H1 (cell line): ENCODE measurements around the gene CEP70. TPM values are rescaled to one million over a fixed set of nuclear protein-coding genes. Genes with fewer than 3 reads are reported as not detected.

ENCODE experiments used
- CTCF ChIA-PET: fragments of 300-600 bp; sonication (Branson Sonifier 250); formaldehyde crosslinking; loops from one replicate; lab custom pipeline; 2021; ENCODE audit not compliant: partially characterized antibody; lab: Charles Lee
- POLR2A ChIA-PET: fragments of 300-600 bp; sonication (Branson Sonifier 250); formaldehyde crosslinking; loops from one replicate; lab custom pipeline; 2021; ENCODE audit warnings: inconsistent platforms; ENCODE audit not compliant: partially characterized antibody; lab: Charles Lee
- DNase-seq, 2 experiments: peaks; one replicate each; pipeline versions ENCODE4 v3.0.0 to v3.0.0-alpha.2; 2010 to 2022; ENCODE audit warnings: low spot score in 2 of 2, low read depth in 1 of 2, mixed read lengths in 1 of 2
- FAIRE-seq: peaks from 2 replicates; lab custom pipeline; 2011; peaks lifted over from hg19 to GRCh38; lab: Jason Lieb, UNC
- H2AFZ ChIP-seq: 2 replicates; pipeline ENCODE4 v1.8.1; 2012; ENCODE audit warnings: low read length, inconsistent platforms
- H2AK5ac ChIP-seq: 2 replicates; pipeline ENCODE4 v1.6.1; 2013; ENCODE audit warnings: low read depth, low read length
- H2BK120ac ChIP-seq: replicated peaks from 2 replicates; pipeline ENCODE3; 2013; ENCODE audit warnings: low read depth, low read length, inconsistent platforms
- H2BK12ac ChIP-seq: 2 replicates; pipeline ENCODE4 v1.6.1; 2013; ENCODE audit warnings: low read depth, low read length
- H2BK15ac ChIP-seq: 2 replicates; pipeline ENCODE4 v1.6.1; 2013; ENCODE audit warnings: low read length
- H2BK20ac ChIP-seq: 2 replicates; pipeline ENCODE4 v1.6.1; 2013; ENCODE audit warnings: low read length
- H2BK5ac ChIP-seq: 2 replicates; pipeline ENCODE4 v1.6.1; 2013; ENCODE audit warnings: low read depth, low read length
- H3K14ac ChIP-seq: 2 replicates; pipeline ENCODE4 v1.6.1; 2013; ENCODE audit warnings: inconsistent platforms; ENCODE audit not compliant: insufficient read length
- H3K18ac ChIP-seq: 2 replicates; pipeline ENCODE4 v1.6.1; 2013; ENCODE audit warnings: low read length; ENCODE audit errors: extremely low read depth
- H3K23ac ChIP-seq: 2 replicates; pipeline ENCODE4 v1.6.1; 2013; ENCODE audit warnings: inconsistent platforms; ENCODE audit not compliant: insufficient read length
- H3K23me2 ChIP-seq: 2 replicates; pipeline ENCODE4 v1.6.1; 2013; ENCODE audit warnings: low read depth, low read length
- H3K27ac ChIP-seq: 2 replicates; pipeline ENCODE4 v1.6.1; 2011; ENCODE audit warnings: low read depth, low read length, inconsistent platforms
- H3K27me3 ChIP-seq, 4 experiments: replicated peaks in 1 of 4; 1 replicate in 1 of 4; 2 replicates in 3 of 4; pipeline versions ENCODE4 v1.6.1 to v1.8.1; 2011 to 2013; ENCODE audit warnings: low read length in 3 of 4, mild to moderate bottlenecking in 3 of 4, inconsistent platforms in 2 of 4, mixed read lengths in 2 of 4, moderate library complexity in 1 of 4; ENCODE audit not compliant: control insufficient read depth in 3 of 4, insufficient read depth in 3 of 4; ENCODE audit errors: extremely low read depth in 1 of 4
- H3K36me3 ChIP-seq, 4 experiments: 2 replicates each; pipeline versions ENCODE4 v1.6.1 to v1.8.1; 2011 to 2013; ENCODE audit warnings: mild to moderate bottlenecking in 4 of 4, low read length in 3 of 4, moderate library complexity in 2 of 4, control low read depth in 1 of 4, inconsistent platforms in 1 of 4; ENCODE audit not compliant: insufficient read depth in 4 of 4, control insufficient read depth in 2 of 4
- H3K4ac ChIP-seq: replicated peaks from 2 replicates; pipeline ENCODE3; 2013; ENCODE audit warnings: low read length, low read depth, mixed read lengths, inconsistent platforms; ENCODE audit not compliant: insufficient read length
- H3K4me1 ChIP-seq, 4 experiments: replicated peaks in 1 of 4; 1 replicate in 1 of 4; 2 replicates in 3 of 4; pipeline versions ENCODE4 v1.6.1 to v1.8.1; 2011 to 2013; ENCODE audit warnings: low read length in 3 of 4, inconsistent platforms in 2 of 4, mixed read lengths in 1 of 4; ENCODE audit not compliant: insufficient read depth in 4 of 4, control insufficient read depth in 3 of 4
- H3K4me2 ChIP-seq, 2 experiments: 2 replicates each; pipeline versions ENCODE4 v1.6.1 to v1.8.1; 2011 to 2013; ENCODE audit warnings: low read depth in 2 of 2, low read length in 2 of 2, control low read depth in 1 of 2, inconsistent platforms in 1 of 2, mild to moderate bottlenecking in 1 of 2; ENCODE audit not compliant: insufficient read depth in 1 of 2
- H3K4me3 ChIP-seq, 4 experiments: fragments of 200-600, 300-600 bp in 1 of 4; sonication (generic), shearing (Covaris generic), sonication (Bioruptor Twin) in 1 of 4; 2 replicates each; pipeline versions ENCODE4 v1.5.1 to v1.8.1; 2011 to 2016; ENCODE audit warnings: low read length in 4 of 4, low read depth in 3 of 4, control low read depth in 2 of 4, inconsistent platforms in 2 of 4, mild to moderate bottlenecking in 2 of 4, mixed read lengths in 1 of 4, moderate library complexity in 1 of 4; ENCODE audit not compliant: insufficient read depth in 2 of 4; ENCODE audit errors: extremely low read depth in 1 of 4
- H3K56ac ChIP-seq: replicated peaks from 2 replicates; pipeline ENCODE3; 2013; ENCODE audit warnings: low read depth, mild to moderate bottlenecking, mixed read lengths, low read length, inconsistent platforms; ENCODE audit not compliant: insufficient read length
- H3K79me1 ChIP-seq: 2 replicates; pipeline ENCODE4 v1.6.1; 2013; ENCODE audit warnings: low read depth, low read length, control low read depth
- H3K79me2 ChIP-seq, 2 experiments: 2 replicates each; pipeline versions ENCODE4 v1.6.1 to v1.8.1; 2012 to 2013; ENCODE audit warnings: low read length in 2 of 2, mild to moderate bottlenecking in 2 of 2, inconsistent platforms in 1 of 2; ENCODE audit not compliant: insufficient read depth in 2 of 2, control insufficient read depth in 1 of 2
- H3K9ac ChIP-seq, 4 experiments: replicated peaks in 1 of 4; 1 replicate in 1 of 4; 2 replicates in 3 of 4; pipeline versions ENCODE4 v1.6.1 to v1.8.1; 2011 to 2013; ENCODE audit warnings: low read depth in 3 of 4, low read length in 3 of 4, control low read depth in 2 of 4, mild to moderate bottlenecking in 2 of 4, moderate library complexity in 2 of 4, inconsistent platforms in 1 of 4; ENCODE audit errors: extremely low read depth in 1 of 4
- H3K9me3 ChIP-seq, 2 experiments: 2 replicates each; pipeline versions ENCODE4 v1.6.1 to v1.8.1; 2012 to 2013; ENCODE audit warnings: mild to moderate bottlenecking in 2 of 2, moderate library complexity in 2 of 2, control low read depth in 1 of 2, inconsistent platforms in 1 of 2, low read depth in 1 of 2, low read length in 1 of 2, mixed read lengths in 1 of 2; ENCODE audit not compliant: insufficient read depth in 2 of 2
- H4K20me1 ChIP-seq, 2 experiments: replicated peaks in 1 of 2; 2 replicates each; pipeline versions ENCODE3 to v1.8.1; 2011 to 2013; ENCODE audit warnings: inconsistent platforms in 2 of 2, low read length in 2 of 2, mild to moderate bottlenecking in 1 of 2; ENCODE audit not compliant: insufficient read depth in 2 of 2, control insufficient read depth in 1 of 2
- H4K5ac ChIP-seq: 2 replicates; pipeline ENCODE4 v1.6.1; 2013; ENCODE audit warnings: low read length, low read depth, mixed read lengths, inconsistent platforms; ENCODE audit not compliant: insufficient read length
- H4K8ac ChIP-seq: 2 replicates; pipeline ENCODE4 v1.8.0; 2013; ENCODE audit warnings: mild to moderate bottlenecking, moderate library complexity, low read length, inconsistent platforms; ENCODE audit not compliant: insufficient read depth; ENCODE audit errors: extremely low read depth
- H4K91ac ChIP-seq: replicated peaks from 2 replicates; pipeline ENCODE3; 2013; ENCODE audit warnings: low read length, mixed read lengths, inconsistent platforms; ENCODE audit not compliant: insufficient read length
- CEBPB ChIP-seq: IDR thresholded peaks from 2 replicates; pipeline ENCODE4 v1.6.1; 2012; ENCODE audit warnings: low read depth, low read length
- CTBP2 ChIP-seq: IDR thresholded peaks from 2 replicates; pipeline ENCODE4 v1.7.0; 2011; ENCODE audit warnings: borderline replicate concordance, mild to moderate bottlenecking, moderate library complexity, mixed read lengths, low read length; ENCODE audit not compliant: insufficient read depth, insufficient read length
- EP300 ChIP-seq, 2 experiments: IDR thresholded peaks; 1 replicate in 1 of 2; 2 replicates in 1 of 2; pipeline ENCODE4 v1.6.1; 2011 to 2012; ENCODE audit warnings: low read depth in 2 of 2, low read length in 2 of 2, mild to moderate bottlenecking in 2 of 2, borderline replicate concordance in 1 of 2, inconsistent platforms in 1 of 2, moderate library complexity in 1 of 2
- KDM1A ChIP-seq: fragments of 200-600, 300-600 bp; sonication (generic); IDR thresholded peaks from 2 replicates; pipeline ENCODE4 v1.7.1; 2016; ENCODE audit warnings: mild to moderate bottlenecking, low read length, borderline replicate concordance
- POU5F1 ChIP-seq: IDR thresholded peaks from 2 replicates; pipeline ENCODE4 v1.6.1; 2011; ENCODE audit warnings: low read depth, mild to moderate bottlenecking, low read length, moderate library complexity
- RNF2 ChIP-seq: fragments of 200-900, 300-1000 bp; sonication (generic); IDR thresholded peaks from 2 replicates; pipeline ENCODE4 v1.7.1; 2016; ENCODE audit warnings: borderline replicate concordance, low read depth, mild to moderate bottlenecking, antibody characterized with exemption, low read length; ENCODE audit not compliant: poor library complexity, severe bottlenecking; ENCODE audit errors: missing control alignments
- RXRA ChIP-seq: IDR thresholded peaks from 2 replicates; pipeline ENCODE4 v1.6.1; 2011; ENCODE audit warnings: low read depth, mild to moderate bottlenecking, low read length, moderate library complexity; ENCODE audit not compliant: insufficient read depth
- SIX5 ChIP-seq: IDR thresholded peaks from 2 replicates; pipeline ENCODE4 v1.6.1; 2011; ENCODE audit warnings: mild to moderate bottlenecking, low read depth, low read length
- SP4 ChIP-seq: IDR thresholded peaks from 2 replicates; pipeline ENCODE4 v1.6.1; 2012; ENCODE audit warnings: low read length, inconsistent platforms
- SUZ12 ChIP-seq: fragments of 200-600 bp; sonication (generic); IDR thresholded peaks from 2 replicates; pipeline ENCODE4 v1.6.1; 2012; ENCODE audit warnings: mild to moderate bottlenecking, inconsistent platforms, low read length, moderate library complexity, mixed read lengths
- WGBS, 2 experiments: shearing (Covaris generic) in 1 of 2; methylation state at CpG; one replicate each; pipeline versions ENCODE4 v1.1.6 to v1.1.7; 2013 to 2015; ENCODE audit warnings: low lambda C conversion rate in 2 of 2, mixed read lengths in 2 of 2, inconsistent platforms in 1 of 2, low coverage in 1 of 2, missing lambda C conversion rate in 1 of 2; ENCODE audit not compliant: insufficient replicate concordance in 2 of 2, insufficient coverage in 1 of 2, insufficient read length in 1 of 2; ENCODE audit errors: extremely low coverage in 1 of 2, missing lambda C conversion rate in 1 of 2; 5-methylcytosine and 5-hydroxymethylcytosine counted together
- polyA plus RNA-seq, 7 experiments: library from polyadenylated mRNA; depleted of rRNA in 3 of 7; stranded (reverse) in 5 of 7; unstranded in 2 of 7; fragments of >200 nt in 5 of 7; fragments of 200-250 nt in 2 of 7; gene quantifications; 1 replicate in 5 of 7; 2 replicates in 1 of 7; 4 replicates in 1 of 7; pipeline versions ENCODE4 v1.2.1 to v1.2.3, GENCODE V29; 2011 to 2013; ENCODE audit warnings: missing spikeins in 2 of 7, mixed read lengths in 2 of 7
- total RNA-seq: library from RNA; stranded (reverse); fragmentation: NEBNext Ultra II Directional; extraction: Animal tissue kit (Norgen Biotek cat#: 25700); gene quantifications from 2 replicates; pipeline ENCODE4 v1.2.1, GENCODE V29; 2021
- TF ChIP-seq, protein P1 (sequence below), 3 experiments: IDR thresholded peaks; 1 replicate in 2 of 3; 2 replicates in 1 of 3; pipeline versions ENCODE4 v1.5.1 to v1.6.1; 2011; ENCODE audit warnings: low read length in 3 of 3, mild to moderate bottlenecking in 3 of 3, inconsistent platforms in 2 of 3, low read depth in 1 of 3, moderate library complexity in 1 of 3; ENCODE audit not compliant: insufficient read depth in 1 of 3; ENCODE audit errors: control extremely low read depth in 1 of 3

The CEP70 gene
- total and polyA plus RNA-seq, 2 of the 8 experiments (the other 6 are each of a cell fraction or from before 2014, with no cell fraction given), result 3.9 to 26.2 TPM

DNA sequence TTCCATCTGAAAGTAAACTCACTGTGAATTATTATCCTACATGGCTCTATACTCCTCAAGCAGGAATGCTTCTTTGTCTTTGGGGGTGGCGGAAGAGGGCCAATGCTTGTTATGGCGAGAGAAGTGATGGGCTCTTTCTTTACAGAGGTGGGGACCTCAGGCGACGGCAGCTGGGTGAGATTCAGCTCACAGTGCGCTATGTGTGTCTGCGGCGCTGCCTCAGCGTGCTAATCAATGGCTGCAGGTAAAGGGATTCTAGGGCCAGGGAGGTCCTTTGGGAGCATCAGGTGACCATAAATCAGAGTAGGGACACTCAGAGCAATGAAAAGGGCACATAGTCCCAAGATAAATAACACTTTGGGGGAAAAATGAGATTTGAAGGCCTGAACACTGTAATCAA lies 120.7 kb downstream of the CEP70 start:
- DNase-seq (peak in 1 of 2 experiments; percentile 24), FAIRE-seq (no peak)
- H3K18ac ChIP-seq, result no peak overlapping the region
- H2BK15ac ChIP-seq, result no peak overlapping the region
- H2BK120ac ChIP-seq, result no peak overlapping the region
- H2AFZ ChIP-seq, result no peak overlapping the region
- H4K8ac ChIP-seq, result no peak overlapping the region
- H3K23me2 ChIP-seq, result no peaks in the 10 kb centered on the region
- H3K36me3 ChIP-seq, result no peaks in the 10 kb centered on the region; a peak in 3 of 8 replicates
- H3K27ac ChIP-seq, result no peak overlapping the region
- H4K91ac ChIP-seq, result no peak overlapping the region
- no peak overlapping the region for H3K4me3 ChIP-seq
- H2BK12ac ChIP-seq, result no peak overlapping the region
- WGBS, 2 experiments, result 94% methylated on average over 8 of the region's 8 CpGs; no CpG with 5 or more reads in 1 of the 2 experiments
- H3K27me3 ChIP-seq, result peaks cover 0 to 1% (median 0%) of the 10 kb centered on the region in 4 experiments; a peak in 1 of 7 replicates
- H3K9me3 ChIP-seq, result no peaks in the 10 kb centered on the region
- H3K9ac ChIP-seq, result no peak overlapping the region
- no peak overlapping the region for H3K4ac ChIP-seq
- no peak overlapping the region for H3K23ac ChIP-seq
- no peak overlapping the region for H4K5ac ChIP-seq
- no peak overlapping the region for H3K4me2 ChIP-seq
- H3K56ac ChIP-seq, result no peak overlapping the region
- H2AK5ac ChIP-seq, result no peak overlapping the region
- H2BK5ac ChIP-seq, result no peak overlapping the region
- H3K79me2 ChIP-seq, result no peaks in the 10 kb centered on the region
- no peak overlapping the region for H2BK20ac ChIP-seq
- H3K79me1 ChIP-seq, result no peaks in the 10 kb centered on the region
- POLR2A ChIA-PET, result no interaction called here
- H4K20me1 ChIP-seq, result no peaks in the 10 kb centered on the region
- CTCF ChIA-PET, result interaction anchor here (1.0 kb wide), 1 partner anchor 148 kb away, joined by 3 read pairs; no protein-coding TSS in a partner anchor
- no peak overlapping the region for H3K14ac ChIP-seq
- H3K4me1 ChIP-seq, result no peaks in the 10 kb centered on the region
- TF ChIP-seq CTBP2, result no peak
- no peak for TF ChIP-seq SP4
- TF ChIP-seq, protein P1, sequence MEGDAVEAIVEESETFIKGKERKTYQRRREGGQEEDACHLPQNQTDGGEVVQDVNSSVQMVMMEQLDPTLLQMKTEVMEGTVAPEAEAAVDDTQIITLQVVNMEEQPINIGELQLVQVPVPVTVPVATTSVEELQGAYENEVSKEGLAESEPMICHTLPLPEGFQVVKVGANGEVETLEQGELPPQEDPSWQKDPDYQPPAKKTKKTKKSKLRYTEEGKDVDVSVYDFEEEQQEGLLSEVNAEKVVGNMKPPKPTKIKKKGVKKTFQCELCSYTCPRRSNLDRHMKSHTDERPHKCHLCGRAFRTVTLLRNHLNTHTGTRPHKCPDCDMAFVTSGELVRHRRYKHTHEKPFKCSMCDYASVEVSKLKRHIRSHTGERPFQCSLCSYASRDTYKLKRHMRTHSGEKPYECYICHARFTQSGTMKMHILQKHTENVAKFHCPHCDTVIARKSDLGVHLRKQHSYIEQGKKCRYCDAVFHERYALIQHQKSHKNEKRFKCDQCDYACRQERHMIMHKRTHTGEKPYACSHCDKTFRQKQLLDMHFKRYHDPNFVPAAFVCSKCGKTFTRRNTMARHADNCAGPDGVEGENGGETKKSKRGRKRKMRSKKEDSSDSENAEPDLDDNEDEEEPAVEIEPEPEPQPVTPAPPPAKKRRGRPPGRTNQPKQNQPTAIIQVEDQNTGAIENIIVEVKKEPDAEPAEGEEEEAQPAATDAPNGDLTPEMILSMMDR (IDR thresholded peaks at IDR 0.05; ENCODE audit: control extremely low read depth in 1 of 3, insufficient read depth in 1 of 3, low read depth in 1 of 3, low read length in 3 of 3), result no peak
- no peak for TF ChIP-seq EP300 (IDR thresholded peaks at IDR 0.05; ENCODE audit: borderline replicate concordance in 1 of 2, low read depth in 2 of 2, low read length in 2 of 2)
- no peak for TF ChIP-seq POU5F1
- no peak for TF ChIP-seq KDM1A
- no peak for TF ChIP-seq SIX5
- no peak for TF ChIP-seq RNF2
- no peak for TF ChIP-seq RXRA
- no peak for TF ChIP-seq SUZ12
- no peak for TF ChIP-seq CEBPB
